ENCODE data around the gene MIER2. TPM values are rescaled to one million over a fixed set of nuclear protein-coding genes. Genes with fewer than 3 reads are reported as not detected.
A peak's percentile ranks its signal among the peaks of the same experiment; 100 is the strongest.
"Not testable (repeated sequence)": the region's sequence is repeated elsewhere in the genome, so short reads cannot be mapped to it uniquely, and the experiment has no call there.

MIER2 gene
- total RNA-seq, 4 donors from 2014 or later: 11.6 to 26.4 (median 18.9) TPM

GRCh38 chr19:387777-388176 lies 43.2 kb upstream of the MIER2 start:
- H3K36me3 ChIP-seq: no peaks in the 10 kb centered on the region
- no peak for TF ChIP-seq POLR2AphosphoS5 (IDR thresholded peaks at IDR 0.05)
- no peak for TF ChIP-seq EP300 (IDR thresholded peaks at IDR 0.05)
- TF ChIP-seq POLR2A (IDR thresholded peaks at IDR 0.05; ENCODE audit: low read depth): no peak
- TF ChIP-seq CTCF (IDR thresholded peaks at IDR 0.05): no peak
- no peak overlapping the region for H3K4me3 ChIP-seq
- no peak for DNase-seq (ENCODE audit: extremely low spot score)
- no peaks in the 10 kb centered on the region for H3K9me3 ChIP-seq
- 61% methylated on average over 10 of the region's 21 CpGs for WGBS
- H3K4me1 ChIP-seq: peaks cover 0 to 6% (median 0%) of the 10 kb centered on the region in 4 donors
- intact Hi-C loops (cut with DNase I): loop anchor here (10.0 kb wide), 1 partner anchor 97 kb away; no protein-coding TSS in a partner anchor
- peaks cover 0 to 57% (median 7%) of the 10 kb centered on the region in 4 donors for H3K27me3 ChIP-seq
- no peak overlapping the region for H3K27ac ChIP-seq (replicated peaks in 1 of 4)

- DNase-seq (ENCODE audit: extremely low spot score); H3K4me3 ChIP-seq; H3K27ac ChIP-seq (replicated peaks in 1 of 4); H3K36me3 ChIP-seq; H3K4me1 ChIP-seq; H3K9me3 ChIP-seq: not testable (repeated sequence)
- intact Hi-C loops (cut with DNase I): loop anchor here (10.0 kb wide), 1 partner anchor 98 kb away; no protein-coding TSS in a partner anchor
- peaks cover 0 to 62% (median 10%) of the 10 kb centered on the region in 4 donors for H3K27me3 ChIP-seq
- WGBS: 55% methylated on average over 6 of the region's 22 CpGs
These were observed 42.2 kb upstream of the MIER2 start for GRCh38 chr19:386632-387301.

GRCh38 chr19:386189-386588 lies 41.6 kb upstream of the MIER2 start:
- H3K36me3 ChIP-seq; H3K27ac ChIP-seq (replicated peaks in 1 of 4); H3K9me3 ChIP-seq; H3K4me3 ChIP-seq; H3K4me1 ChIP-seq; DNase-seq (ENCODE audit: extremely low spot score): not testable (repeated sequence)
- peaks cover 0 to 64% (median 10%) of the 10 kb centered on the region in 4 donors for H3K27me3 ChIP-seq
- 70% methylated on average over 8 of the region's 8 CpGs for WGBS
- intact Hi-C loops (cut with DNase I): loop anchor here (10.0 kb wide), 1 partner anchor 99 kb away; no protein-coding TSS in a partner anchor

- no peak for DNase-seq (ENCODE audit: extremely low spot score)
- Histone ChIP-seq H3K4me3 (no peak overlapping the region), H3K27me3 (peaks cover 0 to 54% (median 10%) of the 10 kb centered on the region in 4 donors), H3K27ac (replicated peaks in 1 of 4) (no peak overlapping the region), H3K36me3 (no peaks in the 10 kb centered on the region), H3K4me1 (peaks cover 0 to 6% (median 0%) of the 10 kb centered on the region in 4 donors), H3K9me3 (no peaks in the 10 kb centered on the region)
- WGBS: 79% methylated on average over 9 of the region's 9 CpGs
- intact Hi-C loops (cut with DNase I): loop anchor here (10.0 kb wide), 1 partner anchor 100 kb away; no protein-coding TSS in a partner anchor
- TF ChIP-seq POLR2AphosphoS5 (IDR thresholded peaks at IDR 0.05) (no peak), POLR2A (IDR thresholded peaks at IDR 0.05; ENCODE audit: low read depth) (no peak), EP300 (IDR thresholded peaks at IDR 0.05) (no peak)
These were observed 40.2 kb upstream of the MIER2 start for GRCh38 chr19:384799-385169.

- peaks cover 0 to 6% (median 0%) of the 10 kb centered on the region in 4 donors for H3K4me1 ChIP-seq
- H3K9me3 ChIP-seq: no peaks in the 10 kb centered on the region
- WGBS: 17% methylated on average over 24 of the region's 44 CpGs
- no peak overlapping the region for H3K27ac ChIP-seq (replicated peaks in 1 of 4)
- intact Hi-C loops (cut with DNase I): loop anchor here (10.0 kb wide), 1 partner anchor 101 kb away; no protein-coding TSS in a partner anchor
- no peaks in the 10 kb centered on the region for H3K36me3 ChIP-seq
- no peak for DNase-seq (ENCODE audit: extremely low spot score)
- peaks cover 0 to 48% (median 10%) of the 10 kb centered on the region in 4 donors for H3K27me3 ChIP-seq
- TF ChIP-seq POLR2AphosphoS5 (IDR thresholded peaks at IDR 0.05) (peak in 1 of 2 donors; percentile 15), POLR2A (IDR thresholded peaks at IDR 0.05; ENCODE audit: low read depth) (no peak), CTCF (IDR thresholded peaks at IDR 0.05) (peak; percentile 54 to 74 (median 55))
- no peak overlapping the region for H3K4me3 ChIP-seq
These were observed 39.6 kb upstream of the MIER2 start for GRCh38 chr19:383922-384798.

- intact Hi-C loops (cut with DNase I): loop anchor here (10.0 kb wide), 1 partner anchor 102 kb away; no protein-coding TSS in a partner anchor
- peaks cover 0 to 37% (median 10%) of the 10 kb centered on the region in 4 donors for H3K27me3 ChIP-seq
- no peak for DNase-seq (ENCODE audit: extremely low spot score)
- peaks cover 0 to 6% (median 0%) of the 10 kb centered on the region in 4 donors for H3K4me1 ChIP-seq
- H3K4me3 ChIP-seq: no peak overlapping the region
- TF ChIP-seq CTCF (IDR thresholded peaks at IDR 0.05) (no peak), POLR2AphosphoS5 (IDR thresholded peaks at IDR 0.05) (no peak), POLR2A (IDR thresholded peaks at IDR 0.05; ENCODE audit: low read depth) (no peak), EP300 (IDR thresholded peaks at IDR 0.05) (no peak)
- H3K27ac ChIP-seq (replicated peaks in 1 of 4): no peak overlapping the region
- no peaks in the 10 kb centered on the region for H3K36me3 ChIP-seq
- H3K9me3 ChIP-seq: no peaks in the 10 kb centered on the region
- WGBS: 75% methylated on average over 13 of the region's 19 CpGs
These were observed 38.4 kb upstream of the MIER2 start for GRCh38 chr19:383040-383439.

- peaks cover 0 to 36% (median 10%) of the 10 kb centered on the region in 4 donors for H3K27me3 ChIP-seq
- H3K27ac ChIP-seq (replicated peaks in 1 of 4); H3K9me3 ChIP-seq; DNase-seq (ENCODE audit: extremely low spot score); H3K36me3 ChIP-seq; H3K4me1 ChIP-seq; H3K4me3 ChIP-seq: not testable (repeated sequence)
- intact Hi-C loops (cut with DNase I): loop anchor here (10.0 kb wide), 1 partner anchor 102 kb away; no protein-coding TSS in a partner anchor
- 56% methylated on average over 9 of the region's 9 CpGs for WGBS
These were observed 38.0 kb upstream of the MIER2 start for GRCh38 chr19:382578-382977.

- peaks cover 0 to 37% (median 10%) of the 10 kb centered on the region in 4 donors for H3K27me3 ChIP-seq
- not testable (repeated sequence) for H3K27ac ChIP-seq (replicated peaks in 1 of 4); H3K36me3 ChIP-seq; H3K9me3 ChIP-seq; H3K4me3 ChIP-seq; H3K4me1 ChIP-seq; DNase-seq (ENCODE audit: extremely low spot score)
- intact Hi-C loops (cut with DNase I): loop anchor here (10.0 kb wide), 1 partner anchor 103 kb away; no protein-coding TSS in a partner anchor
- 62% methylated on average over 11 of the region's 11 CpGs for WGBS
These were observed 37.3 kb upstream of the MIER2 start for GRCh38 chr19:381901-382300.
